SK-N-SH treated with all-trans-retinoic acid at 6 μM for 48 hours (cell line): ENCODE data around the gene RTP3.

Experiments used
- ATAC-seq: fragments of 200-7000 bp; cut with Tn5 transposase; 3 replicates; pipeline ENCODE4 v1.9.1; 2020; ENCODE audit warnings: mild to moderate bottlenecking, moderate library complexity
- ARNTL ChIP-seq: fragments of 450-650 bp; formaldehyde crosslinking; IDR thresholded peaks from 2 replicates; pipeline ENCODE4 v1.5.0; 2020; ENCODE audit warnings: low read depth, mild to moderate bottlenecking, moderate library complexity, borderline replicate concordance
- BACH2 ChIP-seq: fragments of 250-450 bp; sonication (Bioruptor Pico); IDR thresholded peaks from 2 replicates; pipeline ENCODE4 v1.9.0; 2021; ENCODE audit warnings: mild to moderate bottlenecking, borderline replicate concordance
- CSDC2 ChIP-seq: fragments of 250-450 bp; sonication (Bioruptor Pico); IDR thresholded peaks from 2 replicates; pipeline ENCODE4 v1.5.0; 2020; ENCODE audit warnings: mild to moderate bottlenecking, moderate library complexity
- ESRRG ChIP-seq: fragments of 250-450 bp; sonication (Bioruptor Pico); IDR thresholded peaks from 2 replicates; pipeline ENCODE4 v1.6.1; 2021; ENCODE audit warnings: mild to moderate bottlenecking
- GLIS3 ChIP-seq: fragments of 250-450 bp; sonication (Bioruptor Pico); IDR thresholded peaks from 2 replicates; pipeline ENCODE4 v1.5.0; 2020; ENCODE audit warnings: mild to moderate bottlenecking, moderate library complexity
- ISL1 ChIP-seq: fragments of 250-450 bp; sonication (Bioruptor Pico); IDR thresholded peaks from 2 replicates; pipeline ENCODE4 v2.1.2; 2022; ENCODE audit warnings: mild to moderate bottlenecking, moderate library complexity
- OSR1 ChIP-seq: fragments of 250-450 bp; sonication (Bioruptor Pico); IDR thresholded peaks from 2 replicates; pipeline ENCODE4 v1.8.0; 2022; ENCODE audit warnings: moderate library complexity, mild to moderate bottlenecking, inconsistent platforms
- PPARA ChIP-seq: fragments of 250-450 bp; sonication (Bioruptor Pico); IDR thresholded peaks from 2 replicates; pipeline ENCODE4 v1.5.0; 2020; ENCODE audit warnings: mild to moderate bottlenecking, borderline replicate concordance
- RARB ChIP-seq: fragments of 250-450 bp; sonication (Bioruptor Pico); IDR thresholded peaks from 2 replicates; pipeline ENCODE4 v1.8.0; 2021; ENCODE audit warnings: mild to moderate bottlenecking, moderate library complexity
- SNAI2 ChIP-seq: fragments of 250-450 bp; sonication (Bioruptor Pico); IDR thresholded peaks from 2 replicates; pipeline ENCODE4 v1.5.0; 2020; ENCODE audit warnings: mild to moderate bottlenecking, moderate library complexity
- TCF4 ChIP-seq: fragments of 250-450 bp; sonication (Bioruptor Pico); IDR thresholded peaks from 2 replicates; pipeline ENCODE4 v1.8.0; 2021; ENCODE audit warnings: mild to moderate bottlenecking, moderate library complexity, borderline replicate concordance
- TOX ChIP-seq: fragments of 250-450 bp; sonication (Bioruptor Pico); IDR thresholded peaks from 2 replicates; pipeline ENCODE4 v1.8.0; 2021; ENCODE audit warnings: mild to moderate bottlenecking, moderate library complexity, borderline replicate concordance
- ZC3H10 ChIP-seq: fragments of 250-450 bp; sonication (Bioruptor Pico); IDR thresholded peaks from 2 replicates; pipeline ENCODE4 v1.5.1; 2021; ENCODE audit warnings: mild to moderate bottlenecking, moderate library complexity
- ZFP3 ChIP-seq: fragments of 250-450 bp; sonication (Bioruptor Pico); IDR thresholded peaks from 2 replicates; pipeline ENCODE4 v1.5.0; 2020; ENCODE audit warnings: mild to moderate bottlenecking, moderate library complexity
- ZFP30 ChIP-seq: fragments of 450-650 bp; formaldehyde crosslinking; IDR thresholded peaks from 2 replicates; pipeline ENCODE4 v1.5.0; 2022; ENCODE audit warnings: mild to moderate bottlenecking, moderate library complexity
- ZNF565 ChIP-seq: fragments of 450-650 bp; formaldehyde crosslinking; conservative IDR thresholded peaks from 2 replicates; pipeline ENCODE4 v1.5.0; 2020; ENCODE audit warnings: low read depth, mild to moderate bottlenecking, moderate library complexity
- ZNF70 ChIP-seq: fragments of 450-650 bp; formaldehyde crosslinking; IDR thresholded peaks from 2 replicates; pipeline ENCODE4 v1.5.0; 2020; ENCODE audit warnings: mild to moderate bottlenecking, moderate library complexity
- ZNF8 ChIP-seq: fragments of 450-650 bp; formaldehyde crosslinking; IDR thresholded peaks from 2 replicates; pipeline ENCODE4 v1.5.0; 2020; ENCODE audit warnings: mild to moderate bottlenecking, moderate library complexity
- TF ChIP-seq, protein P1 (sequence below): fragments of 250-450 bp; sonication (Bioruptor Pico); IDR thresholded peaks from 2 replicates; pipeline ENCODE4 v1.5.1; 2020; ENCODE audit warnings: low read depth, mild to moderate bottlenecking, moderate library complexity
- TF ChIP-seq, protein P2 (sequence below): fragments of 250-450 bp; sonication (Bioruptor Pico); IDR thresholded peaks from 2 replicates; pipeline ENCODE4 v1.5.1; 2021; ENCODE audit warnings: mild to moderate bottlenecking, moderate library complexity
- TF ChIP-seq, protein P3 (sequence below): fragments of 250-450 bp; sonication (Bioruptor Pico); IDR thresholded peaks from 2 replicates; pipeline ENCODE4 v1.5.0; 2020; ENCODE audit warnings: mild to moderate bottlenecking, moderate library complexity
- TF ChIP-seq, protein P4 (sequence below): fragments of 250-450 bp; sonication (Bioruptor Pico); IDR thresholded peaks from 2 replicates; pipeline ENCODE4 v1.8.0; 2020; ENCODE audit warnings: mild to moderate bottlenecking, moderate library complexity, borderline replicate concordance
- TF ChIP-seq, protein P5 (sequence below): fragments of 250-450 bp; sonication (Bioruptor Pico); IDR thresholded peaks from 2 replicates; pipeline ENCODE4 v1.8.0; 2021; ENCODE audit warnings: low read depth, mild to moderate bottlenecking, moderate library complexity, borderline replicate concordance

The RTP3 gene

DNA sequence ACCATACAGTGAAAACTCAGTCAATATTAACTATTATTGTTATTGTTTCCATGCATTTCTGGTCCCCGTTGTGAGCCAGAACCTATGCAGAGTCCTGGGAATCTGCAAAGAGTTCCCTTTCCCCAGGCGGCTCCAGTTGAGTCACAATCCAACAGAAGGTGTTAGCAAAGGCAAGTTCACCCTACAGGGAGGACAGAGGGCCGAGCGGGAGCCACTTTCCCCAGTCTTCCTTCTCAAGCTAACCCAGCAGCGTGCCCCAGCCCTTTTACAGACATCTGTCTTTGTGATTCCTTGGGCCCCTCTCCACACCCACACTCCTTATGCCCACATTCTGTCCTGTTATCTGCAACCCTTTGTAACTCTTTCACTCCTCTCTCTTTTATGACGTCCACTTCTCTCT is 20.0 kb upstream of the RTP3 start:
- ATAC-seq, result no peak
- TF ChIP-seq ZNF565 (CRISPR knock-in tag) (no peak), ESRRG (CRISPR knock-in tag) (no peak), ISL1 (CRISPR knock-in tag) (no peak), ZNF8 (CRISPR knock-in tag) (no peak), GLIS3 (no peak), SNAI2 (CRISPR knock-in tag) (no peak), ZFP30 (no peak), ARNTL (no peak), ZFP3 (CRISPR knock-in tag) (no peak), ZNF70 (CRISPR knock-in tag) (no peak), RARB (CRISPR knock-in tag) (no peak), ZC3H10 (CRISPR knock-in tag) (no peak), BACH2 (CRISPR knock-in tag) (no peak), PPARA (no peak), TOX (CRISPR knock-in tag) (no peak)
- TF ChIP-seq, protein P1, sequence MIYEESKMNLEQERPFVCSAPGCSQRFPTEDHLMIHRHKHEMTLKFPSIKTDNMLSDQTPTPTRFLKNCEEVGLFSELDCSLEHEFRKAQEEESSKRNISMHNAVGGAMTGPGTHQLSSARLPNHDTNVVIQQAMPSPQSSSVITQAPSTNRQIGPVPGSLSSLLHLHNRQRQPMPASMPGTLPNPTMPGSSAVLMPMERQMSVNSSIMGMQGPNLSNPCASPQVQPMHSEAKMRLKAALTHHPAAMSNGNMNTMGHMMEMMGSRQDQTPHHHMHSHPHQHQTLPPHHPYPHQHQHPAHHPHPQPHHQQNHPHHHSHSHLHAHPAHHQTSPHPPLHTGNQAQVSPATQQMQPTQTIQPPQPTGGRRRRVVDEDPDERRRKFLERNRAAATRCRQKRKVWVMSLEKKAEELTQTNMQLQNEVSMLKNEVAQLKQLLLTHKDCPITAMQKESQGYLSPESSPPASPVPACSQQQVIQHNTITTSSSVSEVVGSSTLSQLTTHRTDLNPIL, result no peak
- TF ChIP-seq, protein P2, sequence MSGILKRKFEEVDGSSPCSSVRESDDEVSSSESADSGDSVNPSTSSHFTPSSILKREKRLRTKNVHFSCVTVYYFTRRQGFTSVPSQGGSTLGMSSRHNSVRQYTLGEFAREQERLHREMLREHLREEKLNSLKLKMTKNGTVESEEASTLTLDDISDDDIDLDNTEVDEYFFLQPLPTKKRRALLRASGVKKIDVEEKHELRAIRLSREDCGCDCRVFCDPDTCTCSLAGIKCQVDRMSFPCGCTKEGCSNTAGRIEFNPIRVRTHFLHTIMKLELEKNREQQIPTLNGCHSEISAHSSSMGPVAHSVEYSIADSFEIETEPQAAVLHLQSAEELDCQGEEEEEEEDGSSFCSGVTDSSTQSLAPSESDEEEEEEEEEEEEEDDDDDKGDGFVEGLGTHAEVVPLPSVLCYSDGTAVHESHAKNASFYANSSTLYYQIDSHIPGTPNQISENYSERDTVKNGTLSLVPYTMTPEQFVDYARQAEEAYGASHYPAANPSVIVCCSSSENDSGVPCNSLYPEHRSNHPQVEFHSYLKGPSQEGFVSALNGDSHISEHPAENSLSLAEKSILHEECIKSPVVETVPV (CRISPR knock-in tag), result no peak
- TF ChIP-seq, protein P3, sequence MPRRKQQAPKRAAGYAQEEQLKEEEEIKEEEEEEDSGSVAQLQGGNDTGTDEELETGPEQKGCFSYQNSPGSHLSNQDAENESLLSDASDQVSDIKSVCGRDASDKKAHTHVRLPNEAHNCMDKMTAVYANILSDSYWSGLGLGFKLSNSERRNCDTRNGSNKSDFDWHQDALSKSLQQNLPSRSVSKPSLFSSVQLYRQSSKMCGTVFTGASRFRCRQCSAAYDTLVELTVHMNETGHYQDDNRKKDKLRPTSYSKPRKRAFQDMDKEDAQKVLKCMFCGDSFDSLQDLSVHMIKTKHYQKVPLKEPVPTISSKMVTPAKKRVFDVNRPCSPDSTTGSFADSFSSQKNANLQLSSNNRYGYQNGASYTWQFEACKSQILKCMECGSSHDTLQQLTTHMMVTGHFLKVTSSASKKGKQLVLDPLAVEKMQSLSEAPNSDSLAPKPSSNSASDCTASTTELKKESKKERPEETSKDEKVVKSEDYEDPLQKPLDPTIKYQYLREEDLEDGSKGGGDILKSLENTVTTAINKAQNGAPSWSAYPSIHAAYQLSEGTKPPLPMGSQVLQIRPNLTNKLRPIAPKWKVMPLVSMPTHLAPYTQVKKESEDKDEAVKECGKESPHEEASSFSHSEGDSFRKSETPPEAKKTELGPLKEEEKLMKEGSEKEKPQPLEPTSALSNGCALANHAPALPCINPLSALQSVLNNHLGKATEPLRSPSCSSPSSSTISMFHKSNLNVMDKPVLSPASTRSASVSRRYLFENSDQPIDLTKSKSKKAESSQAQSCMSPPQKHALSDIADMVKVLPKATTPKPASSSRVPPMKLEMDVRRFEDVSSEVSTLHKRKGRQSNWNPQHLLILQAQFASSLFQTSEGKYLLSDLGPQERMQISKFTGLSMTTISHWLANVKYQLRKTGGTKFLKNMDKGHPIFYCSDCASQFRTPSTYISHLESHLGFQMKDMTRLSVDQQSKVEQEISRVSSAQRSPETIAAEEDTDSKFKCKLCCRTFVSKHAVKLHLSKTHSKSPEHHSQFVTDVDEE (CRISPR knock-in tag), result no peak

DNA sequence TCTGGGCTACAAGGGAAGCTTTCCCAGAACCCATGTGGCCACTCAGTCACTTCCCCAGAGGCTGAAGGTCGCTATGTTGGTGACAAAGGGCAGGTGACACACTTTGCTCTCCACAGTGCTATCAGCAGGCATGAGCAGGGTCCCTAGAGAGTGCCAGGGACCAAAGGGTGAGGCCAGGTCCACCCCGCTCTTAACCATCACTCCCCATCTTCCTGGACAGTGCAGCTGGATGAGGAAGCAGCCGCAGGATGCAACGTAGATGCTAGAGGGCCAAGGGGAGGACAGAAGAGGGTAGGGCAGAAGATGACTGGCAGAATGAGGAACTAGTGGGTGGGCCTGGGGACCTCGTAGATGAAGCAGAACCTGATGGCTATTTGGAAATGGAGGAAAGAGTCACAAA is 19.4 kb upstream of the RTP3 start:
- no peak for ATAC-seq
- TF ChIP-seq TCF4 (CRISPR knock-in tag), result no peak
- no peak for TF ChIP-seq RARB (CRISPR knock-in tag)
- TF ChIP-seq, all 23 proteins: peak for 0

DNA sequence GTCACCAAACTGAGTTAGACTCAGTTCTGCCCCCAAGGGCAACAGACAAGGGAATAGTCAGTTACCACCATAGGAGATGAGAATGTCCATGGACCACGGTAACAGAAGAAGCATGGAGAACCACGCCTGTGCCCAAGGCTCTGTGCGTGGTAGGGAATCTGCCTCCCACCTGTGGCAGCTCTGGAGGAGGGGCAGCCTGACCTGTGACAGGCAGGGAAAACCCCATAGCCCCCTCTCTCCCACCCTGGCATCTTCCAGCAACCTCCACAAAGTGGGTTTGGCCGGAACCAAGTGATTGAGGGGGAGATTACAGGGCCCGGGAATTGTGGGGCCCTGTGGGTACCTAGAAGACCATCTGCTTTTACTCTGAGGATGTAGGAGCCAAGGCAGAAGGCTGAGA is 18.8 kb upstream of the RTP3 start:
- TF ChIP-seq BACH2 (CRISPR knock-in tag) (no peak), ZC3H10 (CRISPR knock-in tag) (no peak), ZNF70 (CRISPR knock-in tag) (no peak), ZFP3 (CRISPR knock-in tag) (no peak), TOX (CRISPR knock-in tag) (no peak), RARB (CRISPR knock-in tag) (no peak), OSR1 (CRISPR knock-in tag) (no peak), ARNTL (no peak), ZFP30 (no peak), CSDC2 (no peak), ZNF565 (CRISPR knock-in tag) (no peak), PPARA (no peak), TCF4 (CRISPR knock-in tag) (no peak), ZNF8 (CRISPR knock-in tag) (no peak), SNAI2 (CRISPR knock-in tag) (no peak), GLIS3 (no peak)
- TF ChIP-seq, protein P4, sequence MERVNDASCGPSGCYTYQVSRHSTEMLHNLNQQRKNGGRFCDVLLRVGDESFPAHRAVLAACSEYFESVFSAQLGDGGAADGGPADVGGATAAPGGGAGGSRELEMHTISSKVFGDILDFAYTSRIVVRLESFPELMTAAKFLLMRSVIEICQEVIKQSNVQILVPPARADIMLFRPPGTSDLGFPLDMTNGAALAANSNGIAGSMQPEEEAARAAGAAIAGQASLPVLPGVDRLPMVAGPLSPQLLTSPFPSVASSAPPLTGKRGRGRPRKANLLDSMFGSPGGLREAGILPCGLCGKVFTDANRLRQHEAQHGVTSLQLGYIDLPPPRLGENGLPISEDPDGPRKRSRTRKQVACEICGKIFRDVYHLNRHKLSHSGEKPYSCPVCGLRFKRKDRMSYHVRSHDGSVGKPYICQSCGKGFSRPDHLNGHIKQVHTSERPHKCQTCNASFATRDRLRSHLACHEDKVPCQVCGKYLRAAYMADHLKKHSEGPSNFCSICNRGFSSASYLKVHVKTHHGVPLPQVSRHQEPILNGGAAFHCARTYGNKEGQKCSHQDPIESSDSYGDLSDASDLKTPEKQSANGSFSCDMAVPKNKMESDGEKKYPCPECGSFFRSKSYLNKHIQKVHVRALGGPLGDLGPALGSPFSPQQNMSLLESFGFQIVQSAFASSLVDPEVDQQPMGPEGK (CRISPR knock-in tag), result no peak
- TF ChIP-seq, protein P3 (CRISPR knock-in tag), result no peak
- TF ChIP-seq, protein P5, sequence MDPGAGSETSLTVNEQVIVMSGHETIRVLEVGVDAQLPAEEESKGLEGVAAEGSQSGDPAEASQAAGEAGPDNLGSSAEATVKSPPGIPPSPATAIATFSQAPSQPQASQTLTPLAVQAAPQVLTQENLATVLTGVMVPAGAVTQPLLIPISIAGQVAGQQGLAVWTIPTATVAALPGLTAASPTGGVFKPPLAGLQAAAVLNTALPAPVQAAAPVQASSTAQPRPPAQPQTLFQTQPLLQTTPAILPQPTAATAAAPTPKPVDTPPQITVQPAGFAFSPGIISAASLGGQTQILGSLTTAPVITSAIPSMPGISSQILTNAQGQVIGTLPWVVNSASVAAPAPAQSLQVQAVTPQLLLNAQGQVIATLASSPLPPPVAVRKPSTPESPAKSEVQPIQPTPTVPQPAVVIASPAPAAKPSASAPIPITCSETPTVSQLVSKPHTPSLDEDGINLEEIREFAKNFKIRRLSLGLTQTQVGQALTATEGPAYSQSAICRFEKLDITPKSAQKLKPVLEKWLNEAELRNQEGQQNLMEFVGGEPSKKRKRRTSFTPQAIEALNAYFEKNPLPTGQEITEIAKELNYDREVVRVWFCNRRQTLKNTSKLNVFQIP (CRISPR knock-in tag), result no peak
- TF ChIP-seq, protein P2 (CRISPR knock-in tag), result no peak
- no peak for ATAC-seq
